HepG2 (cell line): ENCODE data around the gene PODXL2. TPM values are rescaled to one million over a fixed set of nuclear protein-coding genes. Genes with fewer than 3 reads are reported as not detected.

ENCODE experiments used
- ATRX ChIP-seq: sonication (generic); formaldehyde crosslinking; IDR thresholded peaks from 2 replicates; pipeline ENCODE4 v1.4.0; 2020; ENCODE audit warnings: missing genetic modification reagents, borderline replicate concordance
- CAMTA2 ChIP-seq: sonication (generic); formaldehyde crosslinking; IDR thresholded peaks from 2 replicates; pipeline ENCODE4 v1.4.0; 2020; ENCODE audit warnings: mild to moderate bottlenecking, missing genetic modification reagents, borderline replicate concordance
- CC2D1A ChIP-seq: sonication (generic); formaldehyde crosslinking; IDR thresholded peaks from 2 replicates; pipeline ENCODE4 v1.8.1; 2023; ENCODE audit warnings: mild to moderate bottlenecking, missing genetic modification reagents
- KDM4B ChIP-seq: sonication (generic); formaldehyde crosslinking; IDR thresholded peaks from 2 replicates; pipeline ENCODE4 v1.4.0; 2020; ENCODE audit warnings: missing genetic modification reagents
- MYNN ChIP-seq: sonication (generic); formaldehyde crosslinking; IDR thresholded peaks from 2 replicates; pipeline ENCODE4 v1.4.0; 2020; ENCODE audit warnings: mild to moderate bottlenecking, low read depth, missing genetic modification reagents
- RCOR2 ChIP-seq: IDR thresholded peaks from 2 replicates; pipeline ENCODE4 v1.6.1; 2016; ENCODE audit warnings: missing biosample characterization, missing genetic modification reagents
- SP4 ChIP-seq: sonication (generic); formaldehyde crosslinking; IDR thresholded peaks from 2 replicates; pipeline ENCODE4 v1.8.1; 2023; ENCODE audit warnings: mild to moderate bottlenecking, missing genetic modification reagents
- TEAD3 ChIP-seq: optimal IDR thresholded peaks from 2 replicates; pipeline ENCODE3; 2016; ENCODE audit warnings: borderline replicate concordance
- ZNF326 ChIP-seq: sonication (generic); formaldehyde crosslinking; IDR thresholded peaks from 2 replicates; pipeline ENCODE4 v1.4.0; 2020; ENCODE audit warnings: missing genetic modification reagents, borderline replicate concordance
- ZNF468 ChIP-seq: sonication (generic); formaldehyde crosslinking; IDR thresholded peaks from 2 replicates; pipeline ENCODE4 v1.8.0; 2022; ENCODE audit warnings: mild to moderate bottlenecking, moderate library complexity, missing genetic modification reagents
- ZNF737 ChIP-seq: sonication (generic); formaldehyde crosslinking; IDR thresholded peaks from 2 replicates; pipeline ENCODE4 v1.5.0; 2020; ENCODE audit warnings: missing genetic modification reagents, mild to moderate bottlenecking, borderline replicate concordance
- ZNF841 ChIP-seq: sonication (generic); formaldehyde crosslinking; IDR thresholded peaks from 2 replicates; pipeline ENCODE4 v1.8.1; 2023; ENCODE audit warnings: missing genetic modification reagents, borderline replicate concordance
- polyA plus RNA-seq, 8 experiments: library from polyadenylated mRNA; depleted of rRNA in 3 of 8; stranded (reverse) in 7 of 8; unstranded in 1 of 8; fragments of >200 nt; fragmentation: Illumina TruSeq in 4 of 8; extraction: Trizol in 4 of 8; gene quantifications; 2 replicates each; pipeline versions ENCODE4 v1.2.1 to v1.2.3, GENCODE V29; 2011 to 2016; ENCODE audit warnings: low read depth in 4 of 8, missing spikeins in 1 of 8, mixed read lengths in 1 of 8; ENCODE audit not compliant: insufficient read depth in 1 of 8
- total RNA-seq, 5 experiments: library from RNA; depleted of rRNA; stranded (reverse); fragments of >200 nt; fragmentation: Illumina TruSeq; extraction: Trizol; gene quantifications; 2 replicates each; pipeline ENCODE4 v1.2.3, GENCODE V29; 2016; ENCODE audit warnings: low read depth in 1 of 5
- TF ChIP-seq, protein P1 (sequence below): sonication (generic); formaldehyde crosslinking; IDR thresholded peaks from 2 replicates; pipeline ENCODE4 v1.4.0; 2020; ENCODE audit warnings: missing genetic modification reagents, borderline replicate concordance
- TF ChIP-seq, protein P2 (sequence below): sonication (generic); formaldehyde crosslinking; IDR thresholded peaks from 2 replicates; pipeline ENCODE4 v1.4.0; 2020; ENCODE audit warnings: missing genetic modification reagents
- TF ChIP-seq, protein P3 (sequence below): sonication (generic); formaldehyde crosslinking; IDR thresholded peaks from 2 replicates; pipeline ENCODE4 v1.8.1; 2022; ENCODE audit warnings: low read depth, mild to moderate bottlenecking, missing genetic modification reagents
- TF ChIP-seq, protein P4 (sequence below): sonication (generic); formaldehyde crosslinking; IDR thresholded peaks from 2 replicates; pipeline ENCODE4 v1.4.0; 2020; ENCODE audit warnings: missing genetic modification reagents
- TF ChIP-seq, protein P5 (sequence below): IDR thresholded peaks from 2 replicates; pipeline ENCODE4 v1.6.1; 2012; ENCODE audit warnings: low read depth, low read length, improper control_type of control experiment

PODXL2 gene
- total and polyA plus RNA-seq, 2 of the 13 experiments (the other 11 are each of a cell fraction or from before 2014, with no cell fraction given): 20.4 to 25.1 TPM

DNA sequence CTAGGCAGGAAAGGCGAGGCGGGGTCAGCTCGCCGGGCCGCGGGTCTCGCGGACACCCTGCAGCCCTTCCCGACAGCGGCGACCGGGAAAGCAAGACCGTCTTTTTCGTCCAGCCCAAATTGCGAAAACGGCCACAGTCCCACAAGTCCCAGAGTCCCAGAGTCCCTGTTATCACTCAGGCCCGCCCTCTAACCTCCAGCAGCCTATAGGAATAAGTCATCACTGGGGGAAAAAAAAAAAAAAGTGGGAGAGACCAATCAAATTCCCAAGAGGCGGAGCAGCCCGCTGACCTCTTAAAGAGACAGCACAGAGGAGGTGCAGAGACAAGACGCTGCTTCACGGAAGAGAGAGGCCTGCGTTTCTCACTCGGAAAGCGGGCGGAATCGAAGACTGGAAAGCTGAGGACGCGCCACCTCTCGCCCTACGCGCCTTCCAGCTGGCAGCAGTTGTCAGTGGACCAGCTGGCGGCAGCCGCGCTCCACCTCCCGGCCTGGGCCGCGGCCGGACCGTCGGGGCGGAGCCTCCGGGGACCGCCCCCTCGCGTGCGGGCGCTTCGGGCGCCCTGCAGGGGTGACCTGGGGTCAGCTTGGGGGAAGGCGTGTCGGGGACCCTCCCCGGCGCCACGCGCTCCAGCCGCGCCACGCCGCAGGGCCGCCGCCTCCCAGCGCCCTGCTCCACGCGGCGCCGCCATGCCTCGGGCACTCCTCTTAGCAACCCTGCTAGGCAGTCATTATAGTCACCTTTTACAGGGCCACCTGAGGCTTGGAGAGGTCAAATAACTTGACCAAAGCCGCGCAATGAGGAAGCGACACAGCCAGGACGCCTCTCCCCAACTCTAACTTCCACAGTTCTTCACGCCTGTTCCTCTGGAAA is 38.2 kb upstream of the PODXL2 start, which contains the start of gene TPRA1 (continued):
- TF ChIP-seq, protein P1, sequence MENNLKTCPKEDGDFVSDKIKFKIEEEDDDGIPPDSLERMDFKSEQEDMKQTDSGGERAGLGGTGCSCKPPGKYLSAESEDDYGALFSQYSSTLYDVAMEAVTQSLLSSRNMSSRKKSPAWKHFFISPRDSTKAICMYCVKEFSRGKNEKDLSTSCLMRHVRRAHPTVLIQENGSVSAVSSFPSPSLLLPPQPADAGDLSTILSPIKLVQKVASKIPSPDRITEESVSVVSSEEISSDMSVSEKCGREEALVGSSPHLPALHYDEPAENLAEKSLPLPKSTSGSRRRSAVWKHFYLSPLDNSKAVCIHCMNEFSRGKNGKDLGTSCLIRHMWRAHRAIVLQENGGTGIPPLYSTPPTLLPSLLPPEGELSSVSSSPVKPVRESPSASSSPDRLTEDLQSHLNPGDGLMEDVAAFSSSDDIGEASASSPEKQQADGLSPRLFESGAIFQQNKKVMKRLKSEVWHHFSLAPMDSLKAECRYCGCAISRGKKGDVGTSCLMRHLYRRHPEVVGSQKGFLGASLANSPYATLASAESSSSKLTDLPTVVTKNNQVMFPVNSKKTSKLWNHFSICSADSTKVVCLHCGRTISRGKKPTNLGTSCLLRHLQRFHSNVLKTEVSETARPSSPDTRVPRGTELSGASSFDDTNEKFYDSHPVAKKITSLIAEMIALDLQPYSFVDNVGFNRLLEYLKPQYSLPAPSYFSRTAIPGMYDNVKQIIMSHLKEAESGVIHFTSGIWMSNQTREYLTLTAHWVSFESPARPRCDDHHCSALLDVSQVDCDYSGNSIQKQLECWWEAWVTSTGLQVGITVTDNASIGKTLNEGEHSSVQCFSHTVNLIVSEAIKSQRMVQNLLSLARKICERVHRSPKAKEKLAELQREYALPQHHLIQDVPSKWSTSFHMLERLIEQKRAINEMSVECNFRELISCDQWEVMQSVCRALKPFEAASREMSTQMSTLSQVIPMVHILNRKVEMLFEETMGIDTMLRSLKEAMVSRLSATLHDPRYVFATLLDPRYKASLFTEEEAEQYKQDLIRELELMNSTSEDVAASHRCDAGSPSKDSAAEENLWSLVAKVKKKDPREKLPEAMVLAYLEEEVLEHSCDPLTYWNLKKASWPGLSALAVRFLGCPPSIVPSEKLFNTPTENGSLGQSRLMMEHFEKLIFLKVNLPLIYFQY (CRISPR knock-in tag): no peak
- TF ChIP-seq, protein P2, sequence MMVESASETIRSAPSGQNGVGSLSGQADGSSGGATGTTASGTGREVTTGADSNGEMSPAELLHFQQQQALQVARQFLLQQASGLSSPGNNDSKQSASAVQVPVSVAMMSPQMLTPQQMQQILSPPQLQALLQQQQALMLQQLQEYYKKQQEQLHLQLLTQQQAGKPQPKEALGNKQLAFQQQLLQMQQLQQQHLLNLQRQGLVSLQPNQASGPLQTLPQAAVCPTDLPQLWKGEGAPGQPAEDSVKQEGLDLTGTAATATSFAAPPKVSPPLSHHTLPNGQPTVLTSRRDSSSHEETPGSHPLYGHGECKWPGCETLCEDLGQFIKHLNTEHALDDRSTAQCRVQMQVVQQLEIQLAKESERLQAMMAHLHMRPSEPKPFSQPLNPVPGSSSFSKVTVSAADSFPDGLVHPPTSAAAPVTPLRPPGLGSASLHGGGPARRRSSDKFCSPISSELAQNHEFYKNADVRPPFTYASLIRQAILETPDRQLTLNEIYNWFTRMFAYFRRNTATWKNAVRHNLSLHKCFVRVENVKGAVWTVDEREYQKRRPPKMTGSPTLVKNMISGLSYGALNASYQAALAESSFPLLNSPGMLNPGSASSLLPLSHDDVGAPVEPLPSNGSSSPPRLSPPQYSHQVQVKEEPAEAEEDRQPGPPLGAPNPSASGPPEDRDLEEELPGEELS: no peak; the same call in 1 of the 2 replicates
- TF ChIP-seq ZNF468: no peak
- no peak for TF ChIP-seq ZNF326 (CRISPR knock-in tag)
- no peak for TF ChIP-seq TEAD3 (CRISPR knock-in tag)
- TF ChIP-seq RCOR2 (CRISPR knock-in tag): no peak
- TF ChIP-seq, protein P3, sequence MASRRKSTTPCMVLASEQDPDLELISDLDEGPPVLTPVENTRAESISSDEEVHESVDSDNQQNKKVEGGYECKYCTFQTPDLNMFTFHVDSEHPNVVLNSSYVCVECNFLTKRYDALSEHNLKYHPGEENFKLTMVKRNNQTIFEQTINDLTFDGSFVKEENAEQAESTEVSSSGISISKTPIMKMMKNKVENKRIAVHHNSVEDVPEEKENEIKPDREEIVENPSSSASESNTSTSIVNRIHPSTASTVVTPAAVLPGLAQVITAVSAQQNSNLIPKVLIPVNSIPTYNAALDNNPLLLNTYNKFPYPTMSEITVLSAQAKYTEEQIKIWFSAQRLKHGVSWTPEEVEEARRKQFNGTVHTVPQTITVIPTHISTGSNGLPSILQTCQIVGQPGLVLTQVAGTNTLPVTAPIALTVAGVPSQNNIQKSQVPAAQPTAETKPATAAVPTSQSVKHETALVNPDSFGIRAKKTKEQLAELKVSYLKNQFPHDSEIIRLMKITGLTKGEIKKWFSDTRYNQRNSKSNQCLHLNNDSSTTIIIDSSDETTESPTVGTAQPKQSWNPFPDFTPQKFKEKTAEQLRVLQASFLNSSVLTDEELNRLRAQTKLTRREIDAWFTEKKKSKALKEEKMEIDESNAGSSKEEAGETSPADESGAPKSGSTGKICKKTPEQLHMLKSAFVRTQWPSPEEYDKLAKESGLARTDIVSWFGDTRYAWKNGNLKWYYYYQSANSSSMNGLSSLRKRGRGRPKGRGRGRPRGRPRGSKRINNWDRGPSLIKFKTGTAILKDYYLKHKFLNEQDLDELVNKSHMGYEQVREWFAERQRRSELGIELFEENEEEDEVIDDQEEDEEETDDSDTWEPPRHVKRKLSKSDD (CRISPR knock-in tag): peak; percentile 30; the same call in 1 of the 2 replicates
- TF ChIP-seq ATRX (CRISPR knock-in tag): no peak
- TF ChIP-seq, protein P4, sequence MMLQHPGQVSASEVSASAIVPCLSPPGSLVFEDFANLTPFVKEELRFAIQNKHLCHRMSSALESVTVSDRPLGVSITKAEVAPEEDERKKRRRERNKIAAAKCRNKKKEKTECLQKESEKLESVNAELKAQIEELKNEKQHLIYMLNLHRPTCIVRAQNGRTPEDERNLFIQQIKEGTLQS (CRISPR knock-in tag): 0 out of 2 replicates have a peak, but pooled peaks have one; percentile 11
- no peak for TF ChIP-seq KDM4B (CRISPR knock-in tag)
- TF ChIP-seq CC2D1A (CRISPR knock-in tag): no peak
- TF ChIP-seq SP4 (CRISPR knock-in tag): peak; percentile 80
- TF ChIP-seq ZNF841: no peak; the same call in 1 of the 2 replicates
- TF ChIP-seq, protein P5, sequence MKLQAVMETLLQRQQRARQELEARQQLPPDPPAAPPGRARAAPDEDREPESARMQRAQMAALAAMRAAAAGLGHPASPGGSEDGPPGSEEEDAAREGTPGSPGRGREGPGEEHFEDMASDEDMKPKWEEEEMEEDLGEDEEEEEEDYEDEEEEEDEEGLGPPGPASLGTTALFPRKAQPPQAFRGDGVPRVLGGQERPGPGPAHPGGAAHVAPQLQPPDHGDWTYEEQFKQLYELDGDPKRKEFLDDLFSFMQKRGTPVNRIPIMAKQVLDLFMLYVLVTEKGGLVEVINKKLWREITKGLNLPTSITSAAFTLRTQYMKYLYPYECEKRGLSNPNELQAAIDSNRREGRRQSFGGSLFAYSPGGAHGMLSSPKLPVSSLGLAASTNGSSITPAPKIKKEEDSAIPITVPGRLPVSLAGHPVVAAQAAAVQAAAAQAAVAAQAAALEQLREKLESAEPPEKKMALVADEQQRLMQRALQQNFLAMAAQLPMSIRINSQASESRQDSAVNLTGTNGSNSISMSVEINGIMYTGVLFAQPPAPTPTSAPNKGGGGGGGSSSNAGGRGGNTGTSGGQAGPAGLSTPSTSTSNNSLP: no peak
- no peak for TF ChIP-seq ZNF737 (CRISPR knock-in tag)
- TF ChIP-seq CAMTA2: no peak
- no peak for TF ChIP-seq MYNN
